BLaER1 (cell line): ENCODE results near the gene CCT3.
"Not testable (repeated sequence)": the region's sequence is repeated elsewhere in the genome, so short reads cannot be mapped to it uniquely, and the experiment has no call there.

ENCODE experiments used
- H3K27ac ChIP-seq: shearing (Covaris generic); formaldehyde crosslinking; 2 replicates; pipeline ENCODE4 v1.8.1; 2022
- H3K27me3 ChIP-seq: shearing (Covaris generic); formaldehyde crosslinking; 2 replicates; pipeline ENCODE4 v1.8.1; 2022
- H3K36me3 ChIP-seq: shearing (Covaris generic); formaldehyde crosslinking; 2 replicates; pipeline ENCODE4 v1.8.1; 2022
- H3K4me1 ChIP-seq: shearing (Covaris generic); formaldehyde crosslinking; 2 replicates; pipeline ENCODE4 v1.8.1; 2022
- H3K4me2 ChIP-seq: shearing (Covaris generic); formaldehyde crosslinking; 2 replicates; pipeline ENCODE4 v1.8.1; 2022
- H3K4me3 ChIP-seq: shearing (Covaris generic); formaldehyde crosslinking; 2 replicates; pipeline ENCODE4 v1.8.1; 2022
- H3K9ac ChIP-seq: shearing (Covaris generic); formaldehyde crosslinking; 2 replicates; pipeline ENCODE4 v1.8.1; 2022
- H3K9me3 ChIP-seq: shearing (Covaris generic); formaldehyde crosslinking; 2 replicates; pipeline ENCODE4 v1.8.1; 2022
- H4K20me1 ChIP-seq: shearing (Covaris generic); formaldehyde crosslinking; 2 replicates; pipeline ENCODE4 v1.8.1; 2022
- Cebpa-rat ChIP-seq: shearing (Covaris generic); IDR thresholded peaks from 2 replicates; pipeline ENCODE4 v1.8.1; 2022

Gene CCT3

DNA sequence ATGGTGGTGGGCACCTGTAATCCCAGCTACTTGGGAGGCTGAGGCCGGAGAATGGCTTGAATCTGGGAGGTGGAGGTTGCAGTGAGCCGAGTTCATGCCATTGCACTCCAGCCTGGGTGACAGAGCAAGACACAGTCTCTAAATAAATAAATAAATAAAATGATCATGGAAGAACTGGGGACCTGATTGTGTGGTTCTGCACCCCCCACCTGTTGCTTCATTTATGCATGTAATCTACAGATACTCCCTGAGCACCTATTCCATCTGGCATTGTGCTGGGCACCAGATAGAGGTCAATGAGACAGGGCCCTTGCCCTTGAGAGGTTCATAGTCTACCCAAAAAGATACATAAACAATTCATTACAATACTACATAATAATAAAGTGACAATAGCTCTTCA, 19.9 kb upstream of the CCT3 start:
- H3K4me3 ChIP-seq, result no peak overlapping the region

DNA sequence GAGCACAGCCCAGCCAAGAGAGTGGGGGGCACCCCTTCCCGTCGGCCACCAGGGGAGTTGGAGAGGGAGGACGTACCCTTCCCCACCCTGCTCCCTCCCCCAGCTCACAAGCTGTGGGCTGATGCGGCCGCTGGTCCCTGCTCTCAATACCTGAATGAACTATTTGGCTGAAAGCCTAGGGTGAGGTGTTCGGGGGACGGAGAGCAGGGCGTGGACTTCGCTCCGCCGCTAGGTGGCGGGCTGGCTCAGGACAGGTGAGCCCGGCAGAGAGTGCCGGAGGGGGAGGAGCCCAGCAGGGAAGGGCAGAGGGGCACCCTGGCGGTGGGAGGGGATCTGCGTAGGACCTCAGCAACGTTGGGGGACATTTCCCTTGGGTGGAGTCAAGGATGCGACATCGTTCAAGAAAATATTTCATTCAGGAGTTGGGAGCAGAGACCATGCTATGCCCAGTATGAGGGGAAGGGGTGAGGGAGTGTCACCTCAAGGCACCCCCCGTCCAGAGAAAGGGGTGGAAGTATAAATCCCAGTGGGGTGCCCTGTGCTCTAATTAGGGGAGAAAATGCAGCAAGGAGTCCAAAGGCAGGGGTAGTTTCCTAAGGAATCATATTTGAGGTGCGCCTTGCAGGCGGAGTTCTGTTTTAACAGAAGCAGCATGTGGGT, 18.9 kb upstream of the CCT3 start:
- no peak for TF ChIP-seq Cebpa-rat
- Histone ChIP-seq H3K4me3 (no peak overlapping the region), H3K4me2 (peak overlapping the region; percentile 44), H4K20me1 (no peaks in the 10 kb centered on the region), H3K4me1 (peaks cover 7% of the 10 kb centered on the region; the same call in 1 of the 2 replicates), H3K27me3 (peaks cover 38% of the 10 kb centered on the region), H3K9me3 (no peaks in the 10 kb centered on the region), H3K27ac (no peak overlapping the region), H3K36me3 (no peaks in the 10 kb centered on the region), H3K9ac (no peak overlapping the region)

More for the DNA sequence above, 19.9 kb upstream of the CCT3 start:
- no peaks in the 10 kb centered on the region for H3K9me3 ChIP-seq
- H3K27me3 ChIP-seq, result peaks cover 38% of the 10 kb centered on the region
- H3K4me1 ChIP-seq, result peaks cover 7% of the 10 kb centered on the region; the same call in 1 of the 2 replicates
- TF ChIP-seq Cebpa-rat, result no peak
- H3K9ac ChIP-seq, result no peak overlapping the region
- H3K4me2 ChIP-seq, result no peak overlapping the region
- no peak overlapping the region for H3K27ac ChIP-seq
- H4K20me1 ChIP-seq, result no peaks in the 10 kb centered on the region
- no peaks in the 10 kb centered on the region for H3K36me3 ChIP-seq

DNA sequence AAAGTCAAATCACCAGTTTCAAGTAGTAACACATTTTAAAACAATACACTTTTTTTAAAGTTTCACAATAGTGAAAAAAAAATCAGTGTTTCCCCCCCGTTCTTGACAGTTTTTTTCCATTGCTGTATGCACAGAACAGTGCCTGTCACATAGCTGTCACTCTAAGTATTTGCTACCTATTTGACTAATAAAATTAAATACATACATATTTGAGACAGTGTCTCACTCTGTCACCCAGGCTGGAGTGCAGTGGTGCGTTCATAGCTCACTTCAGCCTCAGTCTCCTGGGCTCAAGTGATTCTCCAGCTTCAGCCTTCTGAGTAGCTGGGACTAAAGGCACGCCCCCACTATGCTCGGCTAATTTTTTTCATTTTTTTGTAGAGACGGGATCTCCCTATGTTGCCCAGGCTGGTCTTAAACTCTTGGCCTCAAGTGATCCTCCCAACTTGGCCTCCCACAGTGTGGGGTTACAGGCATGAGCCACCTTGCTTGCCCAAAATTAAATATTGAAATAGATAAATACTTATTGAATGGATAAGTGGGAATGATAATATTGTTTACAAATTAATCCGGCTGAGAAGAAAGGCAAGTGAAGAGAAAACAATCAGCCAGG, 18.3 kb upstream of the CCT3 start:
- Histone ChIP-seq H3K27ac (no peak overlapping the region), H3K4me3 (no peak overlapping the region), H3K4me1 (peaks cover 7% of the 10 kb centered on the region; the same call in 1 of the 2 replicates), H4K20me1 (no peaks in the 10 kb centered on the region), H3K9me3 (no peaks in the 10 kb centered on the region), H3K27me3 (peaks cover 38% of the 10 kb centered on the region), H3K4me2 (peak overlapping the region; percentile 44), H3K36me3 (no peaks in the 10 kb centered on the region), H3K9ac (no peak overlapping the region)
- no peak for TF ChIP-seq Cebpa-rat

DNA sequence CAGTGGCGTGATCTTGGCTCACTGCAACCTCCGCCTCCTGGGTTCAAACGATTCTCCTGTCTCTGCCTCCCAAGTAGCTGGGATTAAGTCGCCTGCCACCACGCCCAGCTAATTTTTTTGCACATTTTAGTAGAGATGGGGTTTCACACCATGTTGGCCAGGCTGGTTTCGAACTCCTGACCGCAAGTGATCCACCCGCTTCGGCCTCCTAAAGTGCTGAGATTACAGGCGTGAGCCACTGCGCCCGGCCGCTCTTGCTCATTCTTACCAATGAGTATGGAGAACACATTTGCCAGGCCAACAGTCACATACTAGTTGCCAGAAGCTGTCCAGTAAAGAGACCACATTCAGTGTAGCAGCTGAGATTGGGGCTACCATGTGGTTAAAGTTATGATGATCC, 14.4 kb upstream of the CCT3 start:
- H3K27ac ChIP-seq, H3K4me1 ChIP-seq, H3K4me2 ChIP-seq, H3K4me3 ChIP-seq, H3K9ac ChIP-seq, H3K36me3 ChIP-seq, H4K20me1 ChIP-seq, H3K9me3 ChIP-seq: not testable (repeated sequence)
- peaks cover 27% of the 10 kb centered on the region for H3K27me3 ChIP-seq

DNA sequence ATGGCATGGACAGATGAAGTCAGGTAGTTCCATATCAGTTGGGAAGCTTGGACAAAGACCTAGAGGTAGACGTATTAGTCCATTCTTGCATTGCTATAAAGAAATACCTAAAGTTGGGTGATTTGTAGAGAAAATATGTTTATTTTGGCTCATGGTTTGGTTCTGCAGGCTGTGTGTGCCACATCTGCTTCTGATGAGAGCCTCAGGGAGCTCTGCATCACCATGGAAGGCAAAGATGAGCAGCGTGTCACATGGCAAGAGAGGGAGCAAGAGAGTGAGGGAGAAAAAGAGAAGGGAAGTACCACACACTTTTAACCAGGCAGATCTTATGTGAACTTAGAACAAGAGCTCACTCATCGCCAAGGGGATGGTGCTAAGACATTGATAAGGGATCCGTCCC, 9.2 kb upstream of the CCT3 start:
- H3K27me3 ChIP-seq, result no peaks in the 10 kb centered on the region
- no peaks in the 10 kb centered on the region for H3K4me1 ChIP-seq
- no peaks in the 10 kb centered on the region for H3K9me3 ChIP-seq
- no peaks in the 10 kb centered on the region for H4K20me1 ChIP-seq
- no peak for TF ChIP-seq Cebpa-rat
- H3K9ac ChIP-seq, result no peak overlapping the region
- no peak overlapping the region for H3K4me3 ChIP-seq
- H3K36me3 ChIP-seq, result no peaks in the 10 kb centered on the region
- no peak overlapping the region for H3K27ac ChIP-seq
- no peak overlapping the region for H3K4me2 ChIP-seq

DNA sequence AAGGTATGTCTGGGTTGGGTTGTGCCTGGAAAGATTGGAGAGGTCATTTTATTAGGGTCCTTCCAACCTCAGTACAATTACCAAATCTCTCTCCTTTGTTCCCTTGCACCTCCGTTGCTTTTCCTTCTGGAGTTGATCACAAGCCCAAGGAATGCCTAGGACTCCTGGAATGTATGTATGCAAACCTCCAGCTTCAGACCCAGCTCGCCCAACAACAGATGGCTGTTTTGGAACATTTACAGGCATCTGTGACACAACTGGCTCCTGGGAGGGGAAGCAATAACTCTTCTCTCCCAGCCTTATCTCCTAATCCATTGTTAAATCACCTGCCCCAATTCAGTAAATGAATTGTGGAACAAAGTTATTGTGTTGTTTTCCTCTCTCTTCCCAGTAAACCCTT, 8.5 kb upstream of the CCT3 start:
- Histone ChIP-seq H3K4me3 (no peak overlapping the region), H3K9ac (no peak overlapping the region), H3K36me3 (no peaks in the 10 kb centered on the region), H3K4me2 (no peak overlapping the region), H3K27me3 (no peaks in the 10 kb centered on the region), H3K9me3 (no peaks in the 10 kb centered on the region), H4K20me1 (no peaks in the 10 kb centered on the region), H3K4me1 (no peaks in the 10 kb centered on the region), H3K27ac (no peak overlapping the region)
- TF ChIP-seq Cebpa-rat, result no peak

DNA sequence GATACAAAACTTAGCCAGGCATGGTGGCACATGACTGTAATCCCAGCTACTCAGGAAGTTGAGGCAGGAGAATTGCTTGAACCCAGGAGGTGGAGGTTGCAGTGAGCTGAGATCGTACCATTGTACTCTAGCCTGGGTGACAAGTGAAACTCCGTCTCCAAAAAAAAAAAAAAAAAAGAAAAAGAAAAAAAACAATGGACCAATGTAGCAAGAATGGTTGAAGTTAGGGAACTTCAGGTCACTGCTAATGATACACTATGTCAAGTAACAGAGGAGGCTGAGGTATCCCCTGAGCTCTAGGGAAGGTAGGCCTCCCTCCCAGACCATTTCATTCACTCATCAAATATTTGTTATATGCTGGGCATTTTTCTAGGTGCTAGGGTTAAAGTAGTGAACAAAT, 7.9 kb upstream of the CCT3 start:
- H3K4me3 ChIP-seq, H3K9ac ChIP-seq, H3K36me3 ChIP-seq, H3K27me3 ChIP-seq, H3K9me3 ChIP-seq, H3K4me2 ChIP-seq, H3K27ac ChIP-seq, H4K20me1 ChIP-seq, H3K4me1 ChIP-seq: not testable (repeated sequence)

DNA sequence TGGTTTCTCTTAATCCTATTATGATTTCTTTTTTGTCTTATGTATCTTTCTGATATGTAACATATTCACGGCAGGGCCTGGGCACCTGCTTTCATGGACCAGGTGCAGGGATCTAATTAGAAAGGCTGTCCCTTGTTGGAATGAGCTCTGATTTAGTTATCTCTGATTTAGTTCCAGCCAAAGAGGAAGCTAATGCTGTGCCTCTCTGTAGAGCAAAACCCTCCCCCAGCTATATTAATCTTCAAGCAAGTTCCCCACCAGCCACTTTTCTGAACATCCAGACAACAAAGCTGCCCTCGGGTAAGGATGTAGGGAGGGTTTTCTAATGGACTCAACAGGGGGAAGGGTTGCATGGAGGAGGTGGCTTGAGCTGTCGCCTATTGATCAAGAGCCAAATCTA, 6.3 kb upstream of the CCT3 start:
- Histone ChIP-seq H3K36me3 (no peaks in the 10 kb centered on the region), H3K9me3 (no peaks in the 10 kb centered on the region), H3K4me1 (no peaks in the 10 kb centered on the region), H3K4me2 (no peak overlapping the region), H4K20me1 (no peaks in the 10 kb centered on the region), H3K4me3 (no peak overlapping the region), H3K27ac (no peak overlapping the region), H3K27me3 (no peaks in the 10 kb centered on the region), H3K9ac (no peak overlapping the region)
- TF ChIP-seq Cebpa-rat, result no peak

DNA sequence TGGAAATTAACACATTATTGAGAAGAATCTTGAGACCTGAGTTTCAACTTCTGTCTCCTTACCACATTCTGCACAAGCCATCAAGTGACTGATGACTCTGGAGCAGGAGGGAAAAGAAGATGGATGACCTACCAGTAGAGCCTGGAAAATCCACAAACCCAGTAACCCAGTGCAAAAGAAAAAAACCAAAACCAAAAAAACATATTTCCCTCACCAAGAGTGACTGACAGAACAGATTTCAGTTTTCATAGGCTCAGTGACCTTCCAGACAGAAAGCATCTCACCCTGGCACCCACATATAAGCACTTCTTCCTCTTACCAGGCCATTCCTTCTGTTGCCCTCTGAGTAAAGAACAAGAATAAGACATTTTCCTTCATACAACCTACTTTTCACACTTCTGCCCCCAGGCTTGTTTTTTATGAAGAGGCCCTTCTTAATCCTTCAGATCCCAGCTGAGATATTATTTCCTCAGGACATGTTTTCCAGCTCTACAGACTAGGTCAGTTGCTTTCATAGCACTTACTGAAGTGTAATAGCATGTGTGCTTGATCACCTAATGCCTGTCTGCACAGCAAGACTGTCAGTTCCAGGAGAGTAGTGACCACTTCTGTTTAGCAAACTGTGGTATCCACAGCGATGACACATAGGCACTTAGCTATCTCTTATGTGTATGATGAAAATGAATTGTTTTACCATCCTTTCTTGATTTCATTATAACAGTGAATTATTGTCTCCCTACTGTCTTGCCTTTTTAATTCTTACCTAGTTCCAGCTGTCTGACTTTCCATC, 4.3 kb upstream of the CCT3 start:
- no peak overlapping the region for H3K4me3 ChIP-seq
- no peaks in the 10 kb centered on the region for H3K9me3 ChIP-seq
- peaks cover under 1% of the 10 kb centered on the region; the same call in 1 of the 2 replicates for H3K4me1 ChIP-seq
- H3K27me3 ChIP-seq, result no peaks in the 10 kb centered on the region
- no peak overlapping the region for H3K4me2 ChIP-seq
- H4K20me1 ChIP-seq, result peaks cover 1% of the 10 kb centered on the region
- H3K9ac ChIP-seq, result no peak overlapping the region
- no peak for TF ChIP-seq Cebpa-rat
- H3K27ac ChIP-seq, result no peak overlapping the region
- H3K36me3 ChIP-seq, result no peaks in the 10 kb centered on the region

DNA sequence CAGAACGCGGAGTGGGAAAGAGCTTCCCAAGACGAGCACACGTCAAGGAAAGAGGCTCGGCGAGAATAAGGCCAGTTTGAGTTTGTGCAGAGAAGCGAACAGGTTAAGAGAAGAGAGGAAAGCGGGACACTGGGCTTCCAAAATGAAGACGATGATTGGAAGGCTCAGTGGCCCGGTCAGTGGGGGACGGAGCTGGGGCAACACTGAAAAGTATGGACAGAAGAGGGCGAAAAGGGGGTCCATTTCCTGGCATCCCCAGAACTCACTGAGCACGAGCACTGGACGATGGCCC, 258 bp downstream of the CCT3 start:
- Histone ChIP-seq H3K27me3 (no peaks in the 10 kb centered on the region), H3K36me3 (peaks cover 34% of the 10 kb centered on the region), H4K20me1 (peaks cover 46% of the 10 kb centered on the region), H3K4me1 (peaks cover 18% of the 10 kb centered on the region), H3K9ac (peak overlapping the region; percentile 95), H3K27ac (peak overlapping the region; percentile 92), H3K4me3 (peak overlapping the region; percentile 92), H3K4me2 (peak overlapping the region; percentile 95), H3K9me3 (no peaks in the 10 kb centered on the region)
- no peak for TF ChIP-seq Cebpa-rat
